Measurements from ENCODE around the gene SUCLG2.
"Not testable (repeated sequence)": the region's sequence is repeated elsewhere in the genome, so short reads cannot be mapped to it uniquely, and the experiment has no call there.

The SUCLG2 gene

GRCh38 chr3:67587811-67588210, 66.6 kb downstream of the SUCLG2 start:
- no peak for TF ChIP-seq CTCF (IDR thresholded peaks at IDR 0.05; ENCODE audit: control insufficient read depth, insufficient read depth, low read depth, low read length, missing control alignments)
- H3K4me3 ChIP-seq (ENCODE audit: control insufficient read depth, low read depth, low read length), result no peak overlapping the region
- DNase-seq (ENCODE audit: low read depth), result no peak

GRCh38 chr3:67587301-67587700, 67.1 kb downstream of the SUCLG2 start:
- no peak overlapping the region for H3K4me3 ChIP-seq (ENCODE audit: control insufficient read depth, low read depth, low read length)
- no peak for DNase-seq (ENCODE audit: low read depth)
- no peak for TF ChIP-seq CTCF (IDR thresholded peaks at IDR 0.05; ENCODE audit: control insufficient read depth, insufficient read depth, low read depth, low read length, missing control alignments)

- not testable (repeated sequence) for DNase-seq (ENCODE audit: low read depth)
Measured at GRCh38 chr3:67584608-67585007, 69.8 kb downstream of the SUCLG2 start.

GRCh38 chr3:67580430-67581000, 73.9 kb downstream of the SUCLG2 start:
- no peak for TF ChIP-seq CTCF (IDR thresholded peaks at IDR 0.05; ENCODE audit: control insufficient read depth, insufficient read depth, low read depth, low read length, missing control alignments)
- H3K4me3 ChIP-seq (ENCODE audit: control insufficient read depth, low read depth, low read length), result no peak overlapping the region
- no peak for DNase-seq (ENCODE audit: low read depth)

More at GRCh38 chr3:67584608-67585007, 69.8 kb downstream of the SUCLG2 start:
- not testable (repeated sequence) for H3K4me3 ChIP-seq (ENCODE audit: control insufficient read depth, low read depth, low read length)

GRCh38 chr3:67578416-67578815, 76.0 kb downstream of the SUCLG2 start:
- H3K4me3 ChIP-seq (ENCODE audit: control insufficient read depth, low read depth, low read length), result no peak overlapping the region
- no peak for DNase-seq (ENCODE audit: low read depth)
- no peak for TF ChIP-seq CTCF (IDR thresholded peaks at IDR 0.05; ENCODE audit: control insufficient read depth, insufficient read depth, low read depth, low read length, missing control alignments)

GRCh38 chr3:67576441-67576840, 78.0 kb downstream of the SUCLG2 start:
- no peak for DNase-seq (ENCODE audit: low read depth)
- no peak for TF ChIP-seq CTCF (IDR thresholded peaks at IDR 0.05; ENCODE audit: control insufficient read depth, insufficient read depth, low read depth, low read length, missing control alignments)
- H3K4me3 ChIP-seq (ENCODE audit: control insufficient read depth, low read depth, low read length), result no peak overlapping the region

GRCh38 chr3:67569324-67569723, 85.1 kb downstream of the SUCLG2 start:
- H3K4me3 ChIP-seq (ENCODE audit: control insufficient read depth, low read depth, low read length), result no peak overlapping the region
- DNase-seq (ENCODE audit: low read depth), result no peak
- TF ChIP-seq CTCF (IDR thresholded peaks at IDR 0.05; ENCODE audit: control insufficient read depth, insufficient read depth, low read depth, low read length, missing control alignments), result no peak
